OCI-LY1 (cell line): ENCODE results near the gene KANSL1.

Experiments used
- H2AFZ ChIP-seq: fragments of 200-600 bp; sonication (generic), shearing (Covaris generic); 2 replicates; pipeline ENCODE4 v1.6.0; 2014; ENCODE audit warnings: antibody characterized with exemption, mild to moderate bottlenecking, low read length
- H3F3A ChIP-seq: fragments of 200-600 bp; sonication (generic), shearing (Covaris generic); 2 replicates; pipeline ENCODE4 v1.6.0; 2014; ENCODE audit warnings: mild to moderate bottlenecking, antibody characterized with exemption, low read length, moderate library complexity; ENCODE audit not compliant: insufficient read depth
- H3K27ac ChIP-seq: fragments of 200-600 bp; sonication (generic); 2 replicates; pipeline ENCODE4 v1.5.1; 2014; ENCODE audit warnings: low read length, mixed run types, mild to moderate bottlenecking, low read depth; ENCODE audit not compliant: poor library complexity, severe bottlenecking
- H3K27me3 ChIP-seq: fragments of 200-600 bp; sonication (generic); 2 replicates; pipeline ENCODE4 v1.6.0; 2014; ENCODE audit warnings: antibody characterized with exemption, mild to moderate bottlenecking, low read length, moderate library complexity; ENCODE audit not compliant: insufficient read depth
- H3K36me3 ChIP-seq: fragments of 200-600 bp; sonication (generic); 2 replicates; pipeline ENCODE4 v1.6.1; 2014; ENCODE audit warnings: mild to moderate bottlenecking, antibody characterized with exemption, low read length, moderate library complexity, mixed read lengths; ENCODE audit not compliant: insufficient read depth
- H3K4me1 ChIP-seq: fragments of 200-600 bp; sonication (generic); 2 replicates; pipeline ENCODE4 v1.5.1; 2014; ENCODE audit warnings: mild to moderate bottlenecking, low read length, moderate library complexity; ENCODE audit not compliant: insufficient read depth, severe bottlenecking
- H3K4me2 ChIP-seq: fragments of 200-600 bp; sonication (generic), shearing (Covaris generic); 2 replicates; pipeline ENCODE4 v1.6.1; 2014; ENCODE audit warnings: low read length
- H3K4me3 ChIP-seq: fragments of 200-600 bp; sonication (generic); 2 replicates; pipeline ENCODE4 v1.5.1; 2014; ENCODE audit warnings: low read length, low read depth, mild to moderate bottlenecking, mixed read lengths; ENCODE audit not compliant: poor library complexity, severe bottlenecking
- H3K79me2 ChIP-seq: fragments of 200-600 bp; shearing (Covaris generic); 2 replicates; pipeline ENCODE4 v1.6.1; 2016; ENCODE audit warnings: mixed run types, low read length, mixed read lengths; ENCODE audit not compliant: insufficient read depth
- H3K9ac ChIP-seq: fragments of 200-600 bp; sonication (generic), shearing (Covaris generic); 2 replicates; pipeline ENCODE4 v1.6.1; 2014; ENCODE audit warnings: mild to moderate bottlenecking, low read length, mixed read lengths
- H3K9me2 ChIP-seq: fragments of 200-600 bp; sonication (generic), shearing (Covaris generic); 2 replicates; pipeline ENCODE4 v1.6.1; 2014; ENCODE audit warnings: low read depth, mild to moderate bottlenecking, low read length, mixed read lengths
- H3K9me3 ChIP-seq: fragments of 200-600 bp; shearing (Covaris generic); 2 replicates; pipeline ENCODE4 v1.6.1; 2014; ENCODE audit warnings: low read length, mixed read lengths
- H4K20me1 ChIP-seq: fragments of 200-600 bp; sonication (generic), shearing (Covaris generic); 2 replicates; pipeline ENCODE4 v1.6.0; 2016; ENCODE audit warnings: mild to moderate bottlenecking, low read length; ENCODE audit not compliant: insufficient read depth
- CTCF ChIP-seq: fragments of 200-600 bp; sonication (generic), shearing (Covaris generic); IDR thresholded peaks from 2 replicates; pipeline ENCODE4 v1.5.1; 2017; ENCODE audit warnings: mild to moderate bottlenecking, antibody characterized with exemption, low read length, moderate library complexity, mixed read lengths
- EZH2 ChIP-seq: fragments of 200-600 bp; sonication (generic), shearing (Covaris generic); IDR thresholded peaks from 2 replicates; pipeline ENCODE4 v1.8.0; 2017; ENCODE audit warnings: borderline replicate concordance, mixed run types, mild to moderate bottlenecking, antibody characterized with exemption, low read length, moderate library complexity, mixed read lengths

KANSL1 gene

GRCh38 chr17:46025510-46026165 lies 167.6 kb downstream of the KANSL1 start:
- Histone ChIP-seq H3K27ac (peak overlapping the region; percentile 70), H3K4me2 (no peak overlapping the region)

GRCh38 chr17:46025060-46025459 lies 168.2 kb downstream of the KANSL1 start:
- Histone ChIP-seq H3K27ac (no peak overlapping the region), H3K9ac (no peak overlapping the region), H3K4me1 (peaks cover 44% of the 10 kb centered on the region), H2AFZ (no peak overlapping the region), H3K4me2 (no peak overlapping the region), H4K20me1 (no peaks in the 10 kb centered on the region), H3K9me3 (no peaks in the 10 kb centered on the region), H3K36me3 (peaks cover 37% of the 10 kb centered on the region; the same call in 1 of the 2 replicates), H3K4me3 (no peak overlapping the region), H3K27me3 (no peaks in the 10 kb centered on the region), H3K79me2 (no peaks in the 10 kb centered on the region), H3K9me2 (no peaks in the 10 kb centered on the region), H3F3A (no peaks in the 10 kb centered on the region)
- TF ChIP-seq CTCF (no peak), EZH2 (no peak)

More at GRCh38 chr17:46025510-46026165, 167.6 kb downstream of the KANSL1 start:
- no peak overlapping the region for H3K4me3 ChIP-seq
- peaks cover 43% of the 10 kb centered on the region; the same call in 1 of the 2 replicates for H3K36me3 ChIP-seq
- no peaks in the 10 kb centered on the region for H3F3A ChIP-seq
- no peaks in the 10 kb centered on the region for H3K79me2 ChIP-seq
- no peaks in the 10 kb centered on the region for H4K20me1 ChIP-seq
- no peaks in the 10 kb centered on the region for H3K9me3 ChIP-seq
- TF ChIP-seq EZH2, result no peak
- TF ChIP-seq CTCF, result no peak
- peaks cover 38% of the 10 kb centered on the region for H3K4me1 ChIP-seq
- no peaks in the 10 kb centered on the region for H3K9me2 ChIP-seq
- H2AFZ ChIP-seq, result no peak overlapping the region
- H3K9ac ChIP-seq, result no peak overlapping the region; the same call in 1 of the 2 replicates
- no peaks in the 10 kb centered on the region for H3K27me3 ChIP-seq

GRCh38 chr17:46024590-46024989 lies 168.6 kb downstream of the KANSL1 start:
- no peak overlapping the region for H2AFZ ChIP-seq
- no peaks in the 10 kb centered on the region for H3F3A ChIP-seq
- no peak overlapping the region for H3K9ac ChIP-seq
- no peak overlapping the region for H3K4me2 ChIP-seq
- H3K4me3 ChIP-seq, result no peak overlapping the region
- TF ChIP-seq CTCF, result no peak
- no peak for TF ChIP-seq EZH2
- H3K36me3 ChIP-seq, result peaks cover 35% of the 10 kb centered on the region; the same call in 1 of the 2 replicates
- no peaks in the 10 kb centered on the region for H3K9me2 ChIP-seq
- H3K9me3 ChIP-seq, result no peaks in the 10 kb centered on the region
- H3K27ac ChIP-seq, result no peak overlapping the region
- H4K20me1 ChIP-seq, result no peaks in the 10 kb centered on the region
- no peaks in the 10 kb centered on the region for H3K79me2 ChIP-seq
- H3K27me3 ChIP-seq, result no peaks in the 10 kb centered on the region
- H3K4me1 ChIP-seq, result peaks cover 48% of the 10 kb centered on the region
